SU-DHL-6 (cell line): Measurements from ENCODE around the gene TMEM235.

Source experiments
- H2AFZ ChIP-seq: fragments of 200-600 bp; sonication (generic); 2 replicates; pipeline ENCODE4 v1.6.1; 2014; ENCODE audit warnings: low read depth, mild to moderate bottlenecking, moderate library complexity, mixed read lengths, antibody characterized with exemption, low read length; ENCODE audit not compliant: severe bottlenecking
- H3F3A ChIP-seq: fragments of 200-600 bp; shearing (Covaris generic); 2 replicates; pipeline ENCODE4 v1.6.0; 2016; ENCODE audit warnings: antibody characterized with exemption, mild to moderate bottlenecking; ENCODE audit not compliant: insufficient read depth
- H3K27ac ChIP-seq: fragments of 200-600 bp; sonication (generic); 2 replicates; pipeline ENCODE4 v1.5.1; 2016; ENCODE audit warnings: low read depth, mild to moderate bottlenecking, low read length, moderate library complexity, mixed read lengths
- H3K27me3 ChIP-seq: fragments of 200-600 bp; sonication (generic), shearing (Covaris generic); 2 replicates; pipeline ENCODE4 v1.6.0; 2014; ENCODE audit warnings: mild to moderate bottlenecking, low read length
- H3K36me3 ChIP-seq: fragments of 200-600 bp; sonication (generic); 2 replicates; pipeline ENCODE4 v1.6.1; 2014; ENCODE audit warnings: mild to moderate bottlenecking, low read length, mixed read lengths
- H3K4me2 ChIP-seq: fragments of 300-600, 200-600 bp; shearing (Covaris generic), sonication (generic); 2 replicates; pipeline ENCODE4 v1.6.0; 2014; ENCODE audit warnings: low read length, low read depth, mild to moderate bottlenecking; ENCODE audit not compliant: poor library complexity, severe bottlenecking
- H3K4me3 ChIP-seq: fragments of 200-600 bp; sonication (generic); 2 replicates; pipeline ENCODE4 v1.5.1; 2014; ENCODE audit warnings: antibody characterized with exemption, low read length, mild to moderate bottlenecking, mixed read lengths; ENCODE audit not compliant: insufficient read depth, poor library complexity, severe bottlenecking
- H3K79me2 ChIP-seq: fragments of 200-600 bp; sonication (generic); 2 replicates; pipeline ENCODE4 v1.6.1; 2014; ENCODE audit warnings: mild to moderate bottlenecking, low read length, moderate library complexity; ENCODE audit not compliant: insufficient read depth
- H3K9ac ChIP-seq: fragments of 200-600 bp; sonication (generic); 2 replicates; pipeline ENCODE4 v1.7.0; 2014; ENCODE audit warnings: mild to moderate bottlenecking, low read length
- H3K9me2 ChIP-seq: fragments of 200-600 bp; sonication (generic); replicated peaks from 2 replicates; pipeline ENCODE4 v1.6.1; 2014; ENCODE audit warnings: low read length; ENCODE audit not compliant: insufficient read depth
- H3K9me3 ChIP-seq: fragments of 200-600 bp; sonication (generic); 2 replicates; pipeline ENCODE4 v1.6.1; 2014; ENCODE audit warnings: low read length, mixed read lengths; ENCODE audit not compliant: insufficient read depth
- H4K20me1 ChIP-seq: fragments of 200-600 bp; sonication (generic); 2 replicates; pipeline ENCODE4 v1.6.1; 2014; ENCODE audit warnings: low read depth, mild to moderate bottlenecking, antibody characterized with exemption, low read length, moderate library complexity, mixed read lengths
- EZH2phosphoT487 ChIP-seq: fragments of 200-600 bp; sonication (generic), shearing (Covaris generic); conservative IDR thresholded peaks from 2 replicates; pipeline ENCODE4 v1.6.1; 2018; ENCODE audit warnings: mild to moderate bottlenecking, antibody characterized with exemption, low read length, moderate library complexity, mixed read lengths
- TF ChIP-seq, protein P1 (sequence below): fragments of 200-600 bp; sonication (generic); IDR thresholded peaks from one replicate; pipeline ENCODE4 v1.5.1; 2017; ENCODE audit warnings: antibody characterized with exemption, mild to moderate bottlenecking, low read length, moderate library complexity; ENCODE audit not compliant: insufficient read depth, poor library complexity, severe bottlenecking

The TMEM235 gene

DNA sequence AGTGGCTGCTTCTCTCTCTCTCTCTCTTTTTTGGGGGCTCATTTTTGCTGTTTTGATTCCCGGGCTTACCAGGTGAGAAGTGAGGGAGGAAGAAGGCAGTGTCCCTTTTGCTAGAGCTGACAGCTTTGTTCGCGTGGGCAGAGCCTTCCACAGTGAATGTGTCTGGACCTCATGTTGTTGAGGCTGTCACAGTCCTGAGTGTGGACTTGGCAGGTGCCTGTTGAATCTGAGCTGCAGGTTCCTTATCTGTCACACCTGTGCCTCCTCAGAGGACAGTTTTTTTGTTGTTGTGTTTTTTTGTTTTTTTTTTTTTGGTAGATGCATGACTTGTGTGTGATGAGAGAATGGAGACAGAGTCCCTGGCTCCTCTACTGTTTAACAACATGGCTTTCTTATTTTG is 7.7 kb upstream of the TMEM235 start:
- H3K36me3 ChIP-seq = peaks cover 15% of the 10 kb centered on the region; the same call in 1 of the 2 replicates
- no peak overlapping the region for H3K27ac ChIP-seq
- no peak overlapping the region for H3K4me3 ChIP-seq
- TF ChIP-seq, protein P1, sequence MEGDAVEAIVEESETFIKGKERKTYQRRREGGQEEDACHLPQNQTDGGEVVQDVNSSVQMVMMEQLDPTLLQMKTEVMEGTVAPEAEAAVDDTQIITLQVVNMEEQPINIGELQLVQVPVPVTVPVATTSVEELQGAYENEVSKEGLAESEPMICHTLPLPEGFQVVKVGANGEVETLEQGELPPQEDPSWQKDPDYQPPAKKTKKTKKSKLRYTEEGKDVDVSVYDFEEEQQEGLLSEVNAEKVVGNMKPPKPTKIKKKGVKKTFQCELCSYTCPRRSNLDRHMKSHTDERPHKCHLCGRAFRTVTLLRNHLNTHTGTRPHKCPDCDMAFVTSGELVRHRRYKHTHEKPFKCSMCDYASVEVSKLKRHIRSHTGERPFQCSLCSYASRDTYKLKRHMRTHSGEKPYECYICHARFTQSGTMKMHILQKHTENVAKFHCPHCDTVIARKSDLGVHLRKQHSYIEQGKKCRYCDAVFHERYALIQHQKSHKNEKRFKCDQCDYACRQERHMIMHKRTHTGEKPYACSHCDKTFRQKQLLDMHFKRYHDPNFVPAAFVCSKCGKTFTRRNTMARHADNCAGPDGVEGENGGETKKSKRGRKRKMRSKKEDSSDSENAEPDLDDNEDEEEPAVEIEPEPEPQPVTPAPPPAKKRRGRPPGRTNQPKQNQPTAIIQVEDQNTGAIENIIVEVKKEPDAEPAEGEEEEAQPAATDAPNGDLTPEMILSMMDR = no peak
- no peak for TF ChIP-seq EZH2phosphoT487
- peaks cover 19% of the 10 kb centered on the region for H3F3A ChIP-seq
- H4K20me1 ChIP-seq = no peaks in the 10 kb centered on the region
- H3K4me2 ChIP-seq = no peak overlapping the region
- no peak overlapping the region for H2AFZ ChIP-seq
- H3K79me2 ChIP-seq = no peaks in the 10 kb centered on the region; the same call in 1 of the 2 replicates
- no peak overlapping the region for H3K9ac ChIP-seq
- H3K27me3 ChIP-seq = no peaks in the 10 kb centered on the region
- H3K9me2 ChIP-seq = no peaks in the 10 kb centered on the region
- no peaks in the 10 kb centered on the region for H3K9me3 ChIP-seq

DNA sequence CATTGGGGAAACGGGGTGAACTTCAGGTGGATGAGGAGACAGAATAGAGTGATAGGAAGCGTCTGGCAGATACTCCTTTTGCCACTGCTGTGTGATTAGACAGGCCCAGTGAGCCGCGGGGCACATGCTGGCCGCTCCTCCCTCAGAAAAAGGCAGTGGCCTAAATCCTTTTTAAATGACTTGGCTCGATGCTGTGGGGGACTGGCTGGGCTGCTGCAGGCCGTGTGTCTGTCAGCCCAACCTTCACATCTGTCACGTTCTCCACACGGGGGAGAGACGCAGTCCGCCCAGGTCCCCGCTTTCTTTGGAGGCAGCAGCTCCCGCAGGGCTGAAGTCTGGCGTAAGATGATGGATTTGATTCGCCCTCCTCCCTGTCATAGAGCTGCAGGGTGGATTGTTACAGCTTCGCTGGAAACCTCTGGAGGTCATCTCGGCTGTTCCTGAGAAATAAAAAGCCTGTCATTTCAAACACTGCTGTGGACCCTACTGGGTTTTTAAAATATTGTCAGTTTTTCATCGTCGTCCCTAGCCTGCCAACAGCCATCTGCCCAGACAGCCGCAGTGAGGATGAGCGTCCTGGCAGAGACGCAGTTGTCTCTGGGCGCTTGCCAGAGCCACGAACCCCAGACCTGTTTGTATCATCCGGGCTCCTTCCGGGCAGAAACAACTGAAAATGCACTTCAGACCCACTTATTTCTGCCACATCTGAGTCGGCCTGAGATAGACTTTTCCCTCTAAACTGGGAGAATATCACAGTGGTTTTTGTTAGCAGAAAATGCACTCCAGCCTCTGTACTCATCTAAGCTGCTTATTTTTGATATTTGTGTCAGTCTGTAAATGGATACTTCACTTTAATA is 7.0 kb upstream of the TMEM235 start:
- no peak overlapping the region for H3K4me2 ChIP-seq
- no peak overlapping the region for H2AFZ ChIP-seq
- H3K9me2 ChIP-seq = no peaks in the 10 kb centered on the region
- H3K36me3 ChIP-seq = peaks cover 15% of the 10 kb centered on the region; the same call in 1 of the 2 replicates
- peaks cover 19% of the 10 kb centered on the region for H3F3A ChIP-seq
- H3K27me3 ChIP-seq = no peaks in the 10 kb centered on the region
- H4K20me1 ChIP-seq = no peaks in the 10 kb centered on the region
- no peaks in the 10 kb centered on the region for H3K9me3 ChIP-seq
- no peak overlapping the region for H3K9ac ChIP-seq
- no peak overlapping the region for H3K27ac ChIP-seq
- no peaks in the 10 kb centered on the region for H3K79me2 ChIP-seq
- TF ChIP-seq, protein P1 = no peak
- TF ChIP-seq EZH2phosphoT487 = no peak
- H3K4me3 ChIP-seq = no peak overlapping the region

DNA sequence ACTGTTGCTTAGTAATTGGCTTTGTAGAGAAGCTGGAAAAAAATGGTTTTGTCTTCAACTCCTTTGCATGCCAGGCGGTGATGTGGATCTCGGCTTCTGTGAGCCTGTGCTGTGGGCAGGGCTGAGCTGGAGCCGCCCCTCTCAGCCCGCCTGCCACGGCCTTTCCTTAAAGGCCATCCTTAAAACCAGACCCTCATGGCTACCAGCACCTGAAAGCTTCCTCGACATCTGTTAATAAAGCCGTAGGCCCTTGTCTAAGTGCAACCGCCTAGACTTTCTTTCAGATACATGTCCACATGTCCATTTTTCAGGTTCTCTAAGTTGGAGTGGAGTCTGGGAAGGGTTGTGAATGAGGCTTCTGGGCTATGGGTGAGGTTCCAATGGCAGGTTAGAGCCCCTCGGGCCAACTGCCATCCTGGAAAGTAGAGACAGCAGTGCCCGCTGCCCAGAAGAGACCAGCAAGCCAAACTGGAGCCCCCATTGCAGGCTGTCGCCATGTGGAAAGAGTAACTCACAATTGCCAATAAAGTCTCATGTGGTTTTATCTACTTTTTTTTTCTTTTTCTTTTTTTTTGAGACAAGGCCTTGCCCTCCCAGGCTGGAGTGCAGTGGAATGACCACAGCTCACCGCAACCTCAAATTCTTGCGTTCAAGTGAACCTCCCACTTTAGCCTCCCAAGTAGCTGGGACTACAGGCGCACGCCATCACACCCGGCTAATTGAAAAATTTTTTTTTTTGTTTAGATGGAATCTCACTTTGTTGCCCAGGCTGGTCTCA is 6.2 kb upstream of the TMEM235 start:
- TF ChIP-seq EZH2phosphoT487 = no peak
- Histone ChIP-seq H3K27ac (no peak overlapping the region), H3K4me2 (no peak overlapping the region)

More for the DNA sequence above, 6.2 kb upstream of the TMEM235 start:
- no peaks in the 10 kb centered on the region for H4K20me1 ChIP-seq
- H3K4me3 ChIP-seq = no peak overlapping the region
- no peaks in the 10 kb centered on the region for H3K79me2 ChIP-seq
- H3F3A ChIP-seq = peaks cover 19% of the 10 kb centered on the region
- no peak overlapping the region for H3K9ac ChIP-seq
- H2AFZ ChIP-seq = no peak overlapping the region
- H3K9me3 ChIP-seq = no peaks in the 10 kb centered on the region
- H3K36me3 ChIP-seq = peaks cover 15% of the 10 kb centered on the region; the same call in 1 of the 2 replicates
- no peaks in the 10 kb centered on the region for H3K27me3 ChIP-seq
- no peaks in the 10 kb centered on the region for H3K9me2 ChIP-seq
